Activated CD4-positive, alpha-beta T cell treated with anti-CD3 and anti-CD28 coated beads, Interleukin-2, amount 10 ng/mL, durations not matched to agents 7 days and 5 days (primary cell): ENCODE results near the gene LRRC4B. TPM values are rescaled to one million over a fixed set of nuclear protein-coding genes. Genes with fewer than 3 reads are reported as not detected.
"Not testable (repeated sequence)": the region's sequence is repeated elsewhere in the genome, so short reads cannot be mapped to it uniquely, and the experiment has no call there.

ENCODE experiments used
- CTCF ChIA-PET: fragments of 350-600 bp; sonication (Branson Sonifier 250); formaldehyde crosslinking; loops from one replicate; lab custom pipeline; 2021; ENCODE audit warnings: antibody characterized with exemption; lab: Charles Lee
- POLR2A ChIA-PET: fragments of 350-600 bp; sonication (Branson Sonifier 250); formaldehyde crosslinking; loops from one replicate; lab custom pipeline; 2021; ENCODE audit warnings: antibody characterized with exemption; lab: Charles Lee
- DNase-seq: peaks from one replicate; pipeline ENCODE4 v3.0.0-alpha.2; 2020
- H3K27ac Mint-ChIP-seq: one replicate; pipeline ENCODE4 v1.8.0; 2021; ENCODE audit warnings: mild to moderate bottlenecking, moderate library complexity, mixed read lengths
- H3K27me3 Mint-ChIP-seq: one replicate; pipeline ENCODE4 v1.8.0; 2021; ENCODE audit warnings: mixed read lengths
- H3K36me3 Mint-ChIP-seq: one replicate; pipeline ENCODE4 v1.8.0; 2021; ENCODE audit warnings: low read depth, mixed read lengths
- H3K4me1 Mint-ChIP-seq: one replicate; pipeline ENCODE4 v1.8.0; 2021; ENCODE audit warnings: mixed read lengths
- H3K4me3 Mint-ChIP-seq: one replicate; pipeline ENCODE4 v1.8.0; 2021; ENCODE audit warnings: mild to moderate bottlenecking, moderate library complexity, mixed read lengths
- H3K9me3 Mint-ChIP-seq: one replicate; pipeline ENCODE4 v1.8.0; 2021; ENCODE audit warnings: mixed read lengths
- total RNA-seq, 2 experiments: library from RNA; stranded (reverse); gene quantifications; one replicate each; pipeline ENCODE4 v1.2.3, GENCODE V29; 2021

The LRRC4B gene
- not detected for total RNA-seq

GRCh38 chr19:50567882-50568727, at the start of gene LRRC4B:
Gene LRRC4B (minus strand): TSS chr19:50568435. CDS start chr19:50548838, 19,597 bp downstream.
- DNase-seq, result no peak
- peaks cover 42% of the 10 kb centered on the region for H3K27me3 Mint-ChIP-seq
- no peaks in the 10 kb centered on the region for H3K36me3 Mint-ChIP-seq
- peaks cover 8% of the 10 kb centered on the region for H3K4me1 Mint-ChIP-seq
- no peaks in the 10 kb centered on the region for H3K9me3 Mint-ChIP-seq
- CTCF ChIA-PET, result interaction anchor here (0.6 kb wide), 1 partner anchor 135 kb away, joined by 3 read pairs; no protein-coding TSS in a partner anchor
- no peak within 1 kb of the TSS for H3K27ac Mint-ChIP-seq
- POLR2A ChIA-PET, result no interaction called here
- no peak within 1 kb of the TSS for H3K4me3 Mint-ChIP-seq

- H3K9me3 Mint-ChIP-seq, DNase-seq, H3K4me1 Mint-ChIP-seq, H3K27me3 Mint-ChIP-seq, POLR2A ChIA-PET, H3K36me3 Mint-ChIP-seq, H3K27ac Mint-ChIP-seq, H3K4me3 Mint-ChIP-seq, CTCF ChIA-PET: not testable (repeated sequence)
Measured at GRCh38 chr19:50612504-50613404, 44.5 kb upstream of the LRRC4B start.

GRCh38 chr19:50607874-50608785, 39.9 kb upstream of the LRRC4B start:
- Mint-ChIP-seq H3K36me3 (no peaks in the 10 kb centered on the region), H3K4me1 (peaks cover 16% of the 10 kb centered on the region), H3K9me3 (peaks cover 15% of the 10 kb centered on the region), H3K27ac (peak overlapping the region; percentile 13), H3K27me3 (peaks cover 15% of the 10 kb centered on the region), H3K4me3 (no peak overlapping the region)
- DNase-seq, result peak; percentile 81
- ChIA-PET CTCF (no interaction called here), POLR2A (interaction anchor here (0.6 to 0.7 kb wide), 3 partner anchors 97 to 240 kb away, joined by 3 to 10 read pairs (median 3); partner anchors contain the start of gene JOSD2)

GRCh38 chr19:50607388-50607787, 39.2 kb upstream of the LRRC4B start:
- H3K27ac Mint-ChIP-seq, result no peak overlapping the region
- H3K9me3 Mint-ChIP-seq, result peaks cover 15% of the 10 kb centered on the region
- H3K36me3 Mint-ChIP-seq, result no peaks in the 10 kb centered on the region
- ChIA-PET CTCF (no interaction called here), POLR2A (no interaction called here)
- no peak overlapping the region for H3K4me3 Mint-ChIP-seq
- peaks cover 20% of the 10 kb centered on the region for H3K27me3 Mint-ChIP-seq
- H3K4me1 Mint-ChIP-seq, result peaks cover 16% of the 10 kb centered on the region
- no peak for DNase-seq

GRCh38 chr19:50606059-50606836, 38.0 kb upstream of the LRRC4B start:
- H3K36me3 Mint-ChIP-seq, CTCF ChIA-PET, H3K4me3 Mint-ChIP-seq, DNase-seq, H3K27ac Mint-ChIP-seq, POLR2A ChIA-PET: not testable (repeated sequence)
- H3K9me3 Mint-ChIP-seq, result peaks cover 15% of the 10 kb centered on the region
- peaks cover 29% of the 10 kb centered on the region for H3K27me3 Mint-ChIP-seq
- peaks cover 16% of the 10 kb centered on the region for H3K4me1 Mint-ChIP-seq

- CTCF ChIA-PET, POLR2A ChIA-PET, H3K36me3 Mint-ChIP-seq, H3K4me3 Mint-ChIP-seq, DNase-seq, H3K27ac Mint-ChIP-seq: not testable (repeated sequence)
- peaks cover 31% of the 10 kb centered on the region for H3K27me3 Mint-ChIP-seq
- H3K4me1 Mint-ChIP-seq, result peaks cover 16% of the 10 kb centered on the region
- peaks cover 15% of the 10 kb centered on the region for H3K9me3 Mint-ChIP-seq
Measured at GRCh38 chr19:50604264-50605073, 36.2 kb upstream of the LRRC4B start.

GRCh38 chr19:50602935-50603334, 34.7 kb upstream of the LRRC4B start:
- Mint-ChIP-seq H3K4me1 (peaks cover 9% of the 10 kb centered on the region), H3K27me3 (peaks cover 28% of the 10 kb centered on the region), H3K36me3 (no peaks in the 10 kb centered on the region), H3K27ac (no peak overlapping the region), H3K4me3 (no peak overlapping the region), H3K9me3 (peaks cover 9% of the 10 kb centered on the region)
- ChIA-PET CTCF (no interaction called here), POLR2A (no interaction called here)
- DNase-seq, result no peak

GRCh38 chr19:50602496-50602895, 34.3 kb upstream of the LRRC4B start:
- H3K4me1 Mint-ChIP-seq, result peaks cover 4% of the 10 kb centered on the region
- ChIA-PET POLR2A (no interaction called here), CTCF (no interaction called here)
- no peak overlapping the region for H3K27ac Mint-ChIP-seq
- H3K36me3 Mint-ChIP-seq, result no peaks in the 10 kb centered on the region
- peaks cover 26% of the 10 kb centered on the region for H3K27me3 Mint-ChIP-seq
- peaks cover 8% of the 10 kb centered on the region for H3K9me3 Mint-ChIP-seq
- no peak for DNase-seq
- no peak overlapping the region for H3K4me3 Mint-ChIP-seq

- Mint-ChIP-seq H3K36me3 (no peaks in the 10 kb centered on the region), H3K4me1 (no peaks in the 10 kb centered on the region), H3K9me3 (peaks cover 4% of the 10 kb centered on the region), H3K27me3 (peaks cover 22% of the 10 kb centered on the region), H3K4me3 (no peak overlapping the region), H3K27ac (no peak overlapping the region)
- POLR2A ChIA-PET, result no interaction called here
- CTCF ChIA-PET, result no interaction called here
- no peak for DNase-seq
Measured at GRCh38 chr19:50602089-50602422, 33.8 kb upstream of the LRRC4B start.

- Mint-ChIP-seq H3K4me1 (no peaks in the 10 kb centered on the region), H3K27ac (no peak overlapping the region), H3K9me3 (peaks cover 3% of the 10 kb centered on the region), H3K4me3 (no peak overlapping the region), H3K27me3 (peaks cover 21% of the 10 kb centered on the region), H3K36me3 (no peaks in the 10 kb centered on the region)
- DNase-seq, result no peak
- ChIA-PET CTCF (no interaction called here), POLR2A (no interaction called here)
Measured at GRCh38 chr19:50601407-50602088, 33.3 kb upstream of the LRRC4B start.

GRCh38 chr19:50599427-50599826, 31.2 kb upstream of the LRRC4B start:
- no peak overlapping the region for H3K27ac Mint-ChIP-seq
- H3K36me3 Mint-ChIP-seq, result no peaks in the 10 kb centered on the region
- ChIA-PET CTCF (no interaction called here), POLR2A (no interaction called here)
- H3K27me3 Mint-ChIP-seq, result peaks cover 16% of the 10 kb centered on the region
- no peak overlapping the region for H3K4me3 Mint-ChIP-seq
- H3K4me1 Mint-ChIP-seq, result no peaks in the 10 kb centered on the region
- H3K9me3 Mint-ChIP-seq, result no peaks in the 10 kb centered on the region
- no peak for DNase-seq
